NCI-H748 treated with DMSO at 0.1 percent for 48 hours (cell line): ENCODE data around the gene ONECUT3.

Experiments
- DNase-seq: peaks from one replicate; lab custom pipeline; 2025; lab: John Stamatoyannopoulos, UW

Gene ONECUT3

DNA sequence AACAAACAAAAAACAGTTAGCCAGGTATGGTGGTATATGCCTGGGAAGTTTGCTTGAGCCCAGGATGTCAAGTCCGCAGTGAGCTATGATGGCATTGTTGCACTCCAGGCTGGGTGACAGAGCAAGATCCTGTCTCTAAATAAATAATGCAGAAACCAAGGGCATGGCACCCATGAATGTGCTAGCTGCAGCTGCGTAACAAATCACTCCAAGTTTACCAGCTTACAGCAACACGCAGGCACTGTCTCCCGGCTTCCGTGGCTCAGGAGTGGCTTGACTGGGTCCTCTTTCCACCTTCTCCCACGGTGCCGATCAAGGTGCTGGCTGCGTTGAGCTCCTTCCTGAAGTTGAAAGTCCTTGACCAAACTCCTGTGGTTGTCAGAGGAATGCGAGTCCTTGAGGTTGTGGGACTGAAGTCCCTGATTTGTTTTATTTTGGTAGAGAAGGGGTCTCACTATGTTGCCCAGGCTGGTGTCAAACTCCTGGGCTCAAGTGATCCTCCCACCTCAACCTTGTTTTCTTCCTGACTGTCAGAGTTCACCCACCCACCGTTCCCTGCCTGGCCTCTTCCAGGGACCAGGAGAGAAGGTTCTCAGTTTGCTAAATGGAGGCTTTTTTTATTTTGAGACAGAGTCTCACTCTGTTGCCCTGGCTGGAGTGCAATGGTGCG, 13.2 kb upstream of the ONECUT3 start:
- no peak for DNase-seq

DNA sequence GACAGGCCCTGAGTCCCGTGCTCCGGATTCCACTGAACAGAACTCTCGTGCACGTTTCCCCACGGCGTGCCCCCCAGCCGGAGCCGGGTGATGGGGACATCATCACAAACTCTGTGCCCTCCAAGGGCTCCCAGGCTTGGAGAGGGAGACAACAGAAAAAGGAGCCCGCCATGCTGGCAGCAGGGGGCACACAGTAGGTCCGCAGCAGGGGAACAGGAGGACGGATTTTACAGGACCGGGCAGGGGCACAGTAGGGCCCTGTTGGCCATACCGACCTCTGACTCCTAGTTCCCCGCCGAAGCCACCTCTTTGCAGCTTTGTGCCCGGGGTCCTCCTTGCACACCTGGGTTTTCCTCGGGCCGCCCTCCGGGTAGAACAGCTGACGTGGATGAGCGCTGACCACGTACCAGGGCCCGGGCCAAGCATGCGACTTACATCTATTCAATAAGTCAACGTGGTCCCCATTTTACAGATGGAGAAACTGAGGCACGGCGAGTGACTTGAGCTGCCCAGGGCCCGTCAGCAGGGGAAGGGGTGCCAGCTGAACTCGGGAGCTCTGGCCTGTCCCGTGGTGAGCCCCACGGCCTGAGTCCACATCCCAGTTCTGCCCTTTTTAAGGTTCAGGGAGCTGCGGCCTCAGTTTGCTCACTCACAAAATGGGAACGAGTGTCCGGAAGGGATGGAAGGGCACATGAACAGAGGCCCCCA, 10.2 kb upstream of the ONECUT3 start:
- no peak for DNase-seq

DNA sequence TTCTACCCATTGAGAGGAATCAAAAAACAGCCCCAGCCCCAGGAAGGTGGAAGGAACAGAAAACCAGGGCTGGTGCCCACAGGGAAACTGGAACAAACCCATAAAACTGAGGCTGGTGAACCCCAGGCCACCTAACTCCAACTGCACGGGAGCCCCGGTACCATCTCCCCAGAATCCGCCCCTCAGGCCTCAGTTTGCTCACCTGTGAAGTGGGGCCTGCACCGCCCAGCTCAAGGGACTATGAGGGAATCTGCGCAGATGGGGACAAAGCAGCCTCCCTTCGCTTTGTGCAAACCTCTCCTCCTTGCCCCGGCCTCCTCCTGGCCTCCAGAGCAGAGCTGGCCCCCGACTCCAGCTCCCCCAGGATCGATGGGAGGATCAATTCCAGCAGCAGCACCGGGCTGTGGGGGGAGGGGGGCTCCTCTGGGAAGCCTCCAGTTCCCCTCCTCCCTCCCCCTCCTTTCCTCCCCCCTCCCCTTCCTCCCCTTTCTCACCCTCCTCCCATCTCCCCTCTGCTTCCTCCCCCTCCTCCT, 9.1 kb upstream of the ONECUT3 start:
- DNase-seq = no peak

DNA sequence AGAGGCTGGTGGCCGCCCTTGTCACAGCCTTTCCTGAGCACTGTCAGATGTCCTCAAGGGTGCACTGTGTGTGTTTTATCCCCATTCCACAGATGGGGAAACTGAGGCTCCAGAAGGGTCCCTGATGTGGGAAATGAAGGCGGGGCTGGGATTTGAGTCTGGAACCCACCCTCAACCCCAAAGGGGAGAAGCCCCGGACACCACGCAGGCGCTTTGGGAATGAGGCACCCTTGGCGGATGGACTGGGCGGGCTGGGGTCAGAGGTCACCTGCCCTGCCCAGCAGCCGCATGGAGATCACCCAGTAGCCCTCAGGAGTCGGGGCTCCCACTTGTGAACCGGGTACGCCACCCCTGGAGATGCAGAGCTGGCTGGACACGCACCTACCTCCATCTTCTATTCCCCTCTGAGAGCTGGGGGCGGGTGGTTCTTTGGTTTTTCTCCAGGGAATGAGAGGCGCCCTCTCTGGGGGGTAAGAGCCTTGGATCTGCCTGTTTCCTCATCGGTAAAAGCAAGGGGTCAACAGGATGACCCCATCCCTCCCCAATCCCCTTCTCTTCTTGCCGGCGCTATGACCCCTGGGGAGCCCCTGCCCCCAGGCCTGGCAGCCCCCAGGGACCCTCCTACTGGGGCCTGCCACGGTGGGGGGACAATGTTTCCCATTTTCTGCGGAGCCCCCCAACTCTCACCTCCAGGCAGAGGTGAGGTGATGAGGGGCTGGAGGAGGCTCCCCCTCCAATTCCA, 8.3 kb upstream of the ONECUT3 start:
- no peak for DNase-seq

DNA sequence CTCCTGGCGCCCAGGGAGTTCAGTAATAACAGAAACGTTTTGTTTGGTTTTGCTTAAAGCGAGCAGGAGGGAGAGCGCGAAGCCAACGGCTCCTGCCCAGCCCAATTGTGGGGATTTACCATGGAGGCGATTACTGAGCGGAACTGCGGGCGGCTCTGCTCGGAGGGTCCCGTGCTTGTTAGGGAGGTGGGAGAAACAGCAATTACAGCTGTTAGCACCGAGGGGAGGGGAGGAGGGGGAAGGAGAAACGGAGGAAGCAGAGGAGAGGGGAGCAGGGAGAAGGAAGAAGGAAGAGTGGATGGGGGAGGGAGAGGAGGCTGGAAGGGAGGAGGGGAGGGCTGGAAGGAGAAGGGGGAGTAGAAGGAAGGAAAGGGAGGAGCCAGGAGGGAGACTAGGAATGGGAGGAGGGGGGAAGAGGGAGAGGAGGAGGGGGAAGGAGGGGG, 7.7 kb upstream of the ONECUT3 start:
- no peak for DNase-seq

DNA sequence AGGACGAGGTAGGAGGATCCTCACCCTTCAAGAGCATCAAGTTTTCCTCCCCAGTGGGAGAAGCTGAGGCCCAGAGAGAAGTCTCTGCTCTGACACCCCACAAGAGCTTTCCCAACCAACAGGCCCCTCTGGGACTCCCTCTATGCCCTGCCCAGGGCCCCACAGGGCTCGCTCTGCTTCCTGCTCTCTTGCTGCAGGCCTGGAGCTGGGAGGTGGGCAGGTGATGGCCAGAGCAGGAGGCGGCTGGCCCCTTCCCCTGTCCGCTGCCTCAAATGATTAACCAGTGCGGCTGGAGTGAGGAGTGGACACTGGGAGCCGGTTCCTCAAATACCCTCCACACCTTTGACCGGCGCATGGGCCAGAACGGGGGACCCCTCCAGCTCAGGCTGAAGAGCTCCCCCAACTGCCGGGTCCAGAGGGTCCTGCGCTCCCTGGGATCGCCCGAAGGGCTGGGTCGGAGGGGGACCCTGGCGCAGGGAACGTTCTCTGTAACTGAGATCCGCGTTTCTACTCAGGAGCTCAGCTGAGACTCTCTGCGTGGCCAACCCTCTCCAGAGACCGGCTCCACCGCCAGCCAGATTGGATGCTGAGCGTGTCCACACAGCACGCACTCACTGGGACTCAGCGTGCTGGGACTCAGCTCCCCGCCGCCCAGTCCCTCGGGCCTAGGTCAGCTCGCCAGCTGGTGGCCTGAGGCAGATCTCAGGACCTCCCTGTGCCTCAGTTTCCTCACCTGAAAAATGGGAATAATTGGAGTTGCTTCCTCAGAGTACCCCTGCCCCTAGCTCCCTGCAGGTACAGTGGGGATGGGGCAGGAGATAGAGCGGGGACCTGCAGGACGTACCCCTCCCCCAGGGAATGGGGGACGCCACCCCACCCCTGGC, 6.7 kb upstream of the ONECUT3 start:
- DNase-seq = no peak

DNA sequence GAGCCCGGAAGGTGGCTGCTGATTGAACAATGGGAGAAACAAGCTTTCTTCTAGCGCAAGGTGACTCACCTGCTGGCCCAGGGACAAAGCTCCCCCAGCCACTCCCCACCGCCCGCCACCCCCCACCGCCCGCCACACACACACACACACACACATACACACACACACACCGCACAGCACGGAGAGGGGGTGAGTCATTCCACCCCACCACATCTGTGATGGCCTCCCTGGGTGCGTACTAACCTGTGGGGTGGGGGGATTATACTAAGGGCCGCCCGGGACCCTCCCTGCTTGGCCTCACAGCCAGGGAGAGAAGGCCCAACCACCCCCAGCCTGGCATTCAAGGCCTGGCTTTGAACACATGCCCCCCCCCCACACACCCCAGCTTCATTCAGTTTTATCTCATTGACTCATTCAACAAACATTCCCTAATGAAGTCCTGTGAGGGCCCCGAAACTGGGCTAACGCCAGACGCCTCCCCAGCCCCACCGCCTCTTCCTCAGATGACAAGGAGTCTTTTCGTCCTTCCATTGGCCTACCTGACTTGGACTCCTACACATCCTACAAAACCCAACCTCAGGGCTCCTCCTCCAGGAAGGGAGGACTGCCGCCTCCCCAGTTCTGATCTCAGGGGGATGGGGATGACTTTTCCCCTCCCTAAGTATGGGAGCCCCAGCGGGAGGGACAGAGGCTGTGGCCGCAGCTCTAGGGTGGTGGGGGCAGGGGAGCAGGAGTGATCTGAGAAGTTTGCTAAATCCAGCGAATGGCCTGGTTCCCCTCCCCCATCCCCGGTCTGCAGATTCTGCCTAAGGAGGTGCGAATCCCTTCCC, 5.8 kb upstream of the ONECUT3 start:
- no peak for DNase-seq

DNA sequence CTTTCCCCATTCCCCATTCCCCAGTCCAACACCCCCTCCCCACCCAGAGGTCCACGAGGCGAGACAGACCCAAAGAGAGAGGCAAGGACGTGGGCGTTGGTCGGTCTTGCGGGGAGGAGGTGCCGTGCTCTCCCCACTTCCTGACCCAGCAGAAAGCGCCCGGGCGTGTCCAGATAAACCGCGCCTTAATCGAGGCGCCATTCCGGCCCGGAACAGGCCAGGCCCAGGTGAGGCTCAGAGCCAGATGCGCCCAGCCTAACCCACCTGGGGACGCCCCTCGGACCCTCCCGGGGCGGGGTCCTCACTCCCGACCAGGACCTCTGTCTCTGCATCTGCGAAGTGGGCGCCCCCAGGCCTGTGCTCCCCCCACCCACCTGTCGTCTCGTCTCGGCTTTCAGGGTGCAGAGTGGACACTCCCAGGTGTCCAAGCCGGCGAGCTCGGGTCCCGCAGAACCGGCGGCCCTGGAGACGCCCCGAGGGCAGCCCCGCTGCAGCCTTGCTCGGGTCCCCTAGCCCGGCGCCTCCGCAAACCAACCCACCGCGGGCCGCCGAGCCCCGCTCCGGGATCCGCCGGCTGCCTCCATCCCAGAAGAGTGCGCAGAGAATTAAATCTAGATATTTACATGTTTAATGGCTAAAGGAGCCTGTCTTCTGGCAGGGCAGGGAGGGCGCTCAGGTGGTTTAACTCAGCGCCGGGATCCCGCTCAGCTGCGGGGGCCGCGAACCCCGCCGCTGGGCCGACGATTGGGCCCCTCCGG, 5.0 kb upstream of the ONECUT3 start:
- DNase-seq = no peak

DNA sequence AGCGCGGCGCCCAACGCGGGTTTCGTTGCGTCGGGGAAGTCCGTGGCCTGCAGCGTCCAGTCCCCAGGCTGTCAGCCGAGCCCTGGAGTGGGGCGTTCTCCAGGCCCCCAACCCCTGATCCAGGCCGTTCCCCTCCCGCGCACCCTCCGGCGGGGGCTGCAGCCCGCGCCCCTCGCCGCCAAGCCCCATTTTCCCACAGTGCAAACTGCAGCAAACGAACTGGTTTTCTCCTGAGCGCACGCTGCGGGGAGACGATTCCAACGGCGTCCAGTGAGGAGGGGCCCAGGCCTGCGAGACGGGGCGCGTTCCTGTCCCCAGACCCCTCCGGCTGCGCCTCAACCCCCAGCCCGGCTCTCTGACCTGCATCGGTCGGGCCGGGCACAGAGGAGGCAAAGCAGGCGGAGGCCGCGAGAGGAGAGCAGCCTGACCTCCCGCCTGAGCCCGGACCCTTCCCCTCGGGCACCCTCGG, 4.4 kb upstream of the ONECUT3 start:
- no peak for DNase-seq

DNA sequence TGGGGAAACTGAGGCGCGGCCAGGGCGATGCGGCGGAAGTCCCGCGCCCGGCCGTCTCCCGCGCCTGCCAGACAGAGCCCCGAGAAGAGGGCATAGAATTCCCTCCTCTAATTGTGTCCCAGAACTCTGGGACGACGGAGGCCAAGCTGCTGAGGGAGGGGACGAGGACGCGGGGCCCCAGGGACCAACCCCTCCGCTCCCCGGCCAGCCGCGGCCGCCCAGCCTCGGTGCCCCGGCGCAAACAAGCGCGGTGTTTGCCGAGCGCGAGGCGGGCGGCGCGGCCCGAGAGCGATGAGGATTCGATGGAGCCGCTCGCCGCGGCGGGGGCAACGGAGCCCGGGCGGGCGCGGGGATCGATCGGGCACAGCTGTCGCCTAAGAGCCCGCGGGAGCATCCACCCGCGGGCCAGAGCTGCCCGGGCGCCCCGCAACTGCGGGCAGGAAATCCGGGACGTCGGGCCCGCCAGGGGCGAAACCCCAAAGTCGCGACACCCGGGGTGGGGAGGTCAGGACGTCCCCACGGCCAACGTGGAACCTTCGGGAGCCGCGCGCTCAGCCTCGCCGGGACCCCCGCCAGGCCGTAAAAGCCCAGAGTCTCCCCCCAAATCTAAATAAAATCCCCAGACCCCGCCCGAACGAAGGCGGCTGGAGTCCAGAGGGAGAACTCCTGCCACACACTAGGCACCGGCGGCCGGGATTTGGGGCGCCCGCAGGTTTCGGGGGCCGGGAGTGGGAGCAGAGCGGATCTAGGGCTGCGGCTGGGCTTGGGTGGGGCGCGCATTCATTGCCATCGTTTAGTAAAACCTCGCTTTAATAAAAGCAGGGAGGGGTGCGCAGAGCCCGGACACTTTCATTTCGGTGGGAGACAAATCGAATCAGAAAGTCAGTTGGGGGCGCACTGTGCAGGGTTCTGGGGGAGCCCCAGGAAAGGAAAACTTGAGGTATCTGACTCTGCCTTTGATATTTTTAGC, 3.6 kb upstream of the ONECUT3 start:
- no peak for DNase-seq

DNA sequence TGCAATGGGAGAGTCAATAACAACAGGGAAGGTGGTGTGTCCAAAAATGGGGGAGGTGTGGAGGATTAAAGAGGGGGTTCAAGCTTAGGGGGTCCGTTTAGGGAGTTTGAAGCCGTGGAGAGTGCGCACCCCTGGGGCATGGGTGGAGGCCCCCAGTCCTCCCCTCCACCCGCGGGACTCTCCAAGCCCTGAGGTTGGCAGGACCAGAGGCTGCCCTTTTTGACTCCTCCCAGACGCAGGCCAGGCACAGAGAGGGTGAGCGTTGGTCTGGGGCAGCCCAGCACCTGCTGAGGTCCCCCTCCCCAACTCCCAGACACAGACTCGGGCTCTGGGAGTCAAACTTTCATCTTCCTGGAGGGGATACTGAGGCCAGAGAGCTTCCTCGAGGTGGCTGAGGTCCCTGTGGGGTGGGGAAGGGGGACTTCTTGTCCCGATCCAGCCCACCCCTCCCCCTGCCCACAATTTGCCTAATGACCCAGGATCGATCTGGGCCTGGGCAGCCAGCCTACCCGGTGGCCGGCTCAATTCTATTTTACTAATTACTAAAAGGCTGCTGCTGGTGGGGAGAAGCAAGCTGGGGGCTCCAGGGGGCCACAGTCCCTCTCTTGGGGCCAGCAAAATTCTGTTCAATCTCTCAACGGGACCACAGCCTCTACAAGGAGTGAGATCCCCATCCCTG, 2.8 kb upstream of the ONECUT3 start:
- no peak for DNase-seq

DNA sequence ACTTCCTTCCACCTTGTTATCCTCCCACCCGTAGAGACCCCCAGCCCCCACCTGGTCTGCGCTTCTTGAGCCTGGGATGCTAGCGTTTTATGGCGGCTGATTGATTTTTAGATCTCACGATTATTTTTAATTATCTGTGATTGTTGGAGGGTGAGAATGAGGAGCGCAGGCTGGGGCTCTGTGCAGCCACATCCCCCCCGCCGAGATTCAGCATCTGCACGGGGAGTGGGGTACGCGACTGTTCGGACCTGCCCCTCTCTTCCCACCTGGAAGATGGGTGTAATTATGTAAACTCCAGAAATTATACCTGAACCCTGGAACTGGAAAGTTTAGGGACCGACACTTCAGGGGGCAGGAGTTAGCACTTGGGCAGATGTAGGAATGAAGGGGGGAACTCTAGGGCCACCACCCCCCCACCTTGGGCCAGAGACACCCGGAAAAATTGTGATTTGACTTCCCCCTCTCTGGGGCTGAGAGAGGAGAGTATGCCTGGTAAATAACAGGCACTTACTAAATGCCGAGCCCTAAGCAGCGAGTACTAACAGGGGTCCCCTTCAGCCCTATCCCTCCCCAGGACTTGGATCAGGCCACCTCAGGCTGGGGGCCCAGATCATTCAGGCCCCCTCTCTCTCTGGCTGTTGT, 1.8 kb upstream of the ONECUT3 start:
- DNase-seq = no peak

DNA sequence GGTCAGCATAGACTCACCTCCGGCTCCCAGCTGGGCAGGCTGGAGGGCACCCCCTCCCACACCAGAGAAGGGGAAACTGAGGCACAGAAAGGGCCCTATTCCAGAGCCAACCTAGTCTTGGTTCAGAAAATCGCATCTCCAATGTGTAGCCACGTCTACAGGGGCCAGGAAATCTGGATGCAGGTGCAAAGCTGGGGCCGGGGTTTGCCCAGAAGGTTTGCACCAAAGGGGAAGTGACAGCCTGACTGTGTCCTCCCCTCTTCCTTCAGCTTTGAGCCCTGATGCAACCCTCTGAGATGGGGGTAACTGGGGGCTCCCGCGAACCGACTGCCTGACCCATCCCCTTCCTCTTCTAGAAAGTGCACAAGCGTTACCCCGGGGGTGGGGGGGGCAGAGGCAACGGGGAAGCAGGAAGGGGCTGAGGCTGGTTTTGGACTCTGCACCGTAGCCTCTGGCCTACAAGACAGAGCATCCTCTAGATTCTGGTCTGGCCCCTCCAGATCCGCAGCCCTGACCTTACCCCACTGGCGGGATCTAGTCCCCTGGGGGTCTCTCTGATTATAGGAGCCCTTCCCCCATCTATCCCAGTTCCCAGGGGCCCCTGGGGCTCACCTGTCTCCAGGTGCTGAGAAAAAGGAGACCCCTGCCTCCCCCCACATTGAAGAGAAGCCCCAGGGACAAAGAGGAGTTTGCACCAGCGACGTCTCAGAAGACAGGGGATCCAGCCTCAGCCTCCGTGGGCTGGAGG, 1.1 kb upstream of the ONECUT3 start:
- no peak for DNase-seq

DNA sequence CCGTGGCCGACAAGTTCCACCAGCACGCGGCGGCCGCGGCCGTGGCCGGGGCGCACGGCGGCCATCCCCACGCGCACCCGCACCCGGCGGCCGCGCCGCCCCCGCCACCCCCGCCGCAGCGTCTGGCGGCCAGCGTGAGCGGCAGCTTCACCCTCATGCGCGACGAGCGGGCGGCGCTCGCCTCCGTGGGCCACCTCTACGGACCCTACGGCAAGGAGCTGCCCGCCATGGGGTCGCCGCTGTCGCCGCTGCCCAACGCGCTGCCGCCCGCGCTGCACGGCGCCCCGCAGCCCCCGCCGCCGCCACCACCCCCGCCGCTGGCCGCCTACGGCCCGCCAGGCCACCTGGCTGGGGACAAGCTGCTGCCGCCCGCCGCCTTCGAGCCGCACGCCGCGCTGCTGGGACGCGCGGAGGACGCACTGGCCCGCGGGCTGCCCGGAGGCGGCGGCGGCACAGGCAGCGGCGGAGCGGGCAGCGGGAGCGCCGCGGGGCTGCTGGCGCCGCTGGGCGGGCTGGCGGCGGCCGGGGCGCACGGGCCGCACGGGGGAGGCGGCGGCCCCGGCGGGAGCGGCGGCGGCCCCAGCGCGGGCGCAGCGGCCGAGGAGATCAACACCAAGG, 821 bp downstream of the ONECUT3 start:
- DNase-seq = no peak

DNA sequence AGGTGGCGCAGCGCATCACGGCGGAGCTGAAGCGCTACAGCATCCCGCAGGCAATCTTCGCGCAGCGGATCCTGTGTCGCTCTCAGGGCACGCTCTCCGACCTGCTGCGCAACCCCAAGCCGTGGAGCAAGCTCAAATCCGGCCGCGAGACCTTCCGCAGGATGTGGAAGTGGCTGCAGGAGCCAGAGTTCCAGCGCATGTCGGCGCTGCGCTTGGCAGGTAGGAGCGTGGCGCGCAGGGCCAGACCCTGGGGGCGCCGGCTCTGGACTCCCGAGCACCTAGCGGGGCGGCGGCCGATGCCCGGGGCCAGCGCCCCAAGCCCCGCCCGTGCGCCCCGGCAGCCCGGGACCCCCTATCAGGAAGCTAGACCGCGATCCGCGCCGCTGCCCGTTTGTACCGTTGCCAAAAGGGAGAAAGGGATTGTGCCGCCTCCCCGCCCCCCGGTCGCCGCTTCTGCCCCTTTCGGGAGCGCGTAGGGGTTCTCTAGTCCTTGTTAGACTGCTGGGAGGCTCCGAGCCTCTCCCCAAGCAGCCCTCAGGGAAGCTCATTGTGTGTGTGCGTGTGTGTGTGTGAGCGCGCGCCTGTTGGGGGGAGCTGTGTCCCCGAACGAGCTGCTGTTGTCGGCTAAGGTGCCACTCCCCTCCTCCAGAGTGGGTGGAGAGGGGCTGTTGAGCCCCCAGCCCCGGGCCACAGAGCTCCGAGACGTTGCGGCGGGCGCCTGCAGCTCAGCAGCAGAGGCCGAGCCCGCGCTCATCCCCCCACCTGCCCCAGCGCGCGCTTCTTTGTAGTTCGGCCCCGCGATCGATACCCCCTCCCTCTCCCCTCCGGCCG, 1.5 kb downstream of the ONECUT3 start:
- no peak for DNase-seq
